OCI-LY3 (cell line): Measurements from ENCODE around the gene FAM25A.
A peak's percentile ranks its signal among the peaks of the same experiment; 100 is the strongest.
"Not testable (repeated sequence)": the region's sequence is repeated elsewhere in the genome, so short reads cannot be mapped to it uniquely, and the experiment has no call there.

Source experiments
- H2AFZ ChIP-seq: fragments of 200-600, 300-600 bp; shearing (Covaris generic); 2 replicates; pipeline ENCODE4 v1.6.0; 2014; ENCODE audit warnings: antibody characterized with exemption, low read depth, low read length
- H3K27ac ChIP-seq: fragments of 200-600, 300-600 bp; sonication (generic); 2 replicates; pipeline ENCODE4 v1.5.1; 2014; ENCODE audit warnings: mild to moderate bottlenecking, low read length, moderate library complexity, mixed read lengths
- H3K27me3 ChIP-seq: fragments of 200-600, 300-600 bp; sonication (generic); 2 replicates; pipeline ENCODE4 v1.6.1; 2014; ENCODE audit warnings: low read depth, low read length, mixed read lengths
- H3K36me3 ChIP-seq: fragments of 200-600, 300-600 bp; sonication (generic); replicated peaks from 2 replicates; pipeline ENCODE3; 2014; ENCODE audit warnings: low read depth, low read length, mixed read lengths
- H3K4me1 ChIP-seq: fragments of 300-600, 200-600 bp; sonication (generic); 2 replicates; pipeline ENCODE4 v1.6.1; 2014; ENCODE audit warnings: low read length, mixed read lengths
- H3K4me2 ChIP-seq: fragments of 200-600, 300-600 bp; sonication (generic); 2 replicates; pipeline ENCODE4 v1.6.1; 2014; ENCODE audit warnings: low read length, mixed read lengths
- H3K4me3 ChIP-seq: fragments of 300-600, 200-600 bp; sonication (generic); 2 replicates; pipeline ENCODE4 v1.5.1; 2014; ENCODE audit warnings: antibody characterized with exemption, mild to moderate bottlenecking, low read length, moderate library complexity
- H3K79me2 ChIP-seq: fragments of 300-600, 200-600 bp; shearing (Covaris generic); 2 replicates; pipeline ENCODE4 v1.6.1; 2014; ENCODE audit warnings: mild to moderate bottlenecking, low read length, mixed read lengths
- H3K9ac ChIP-seq: fragments of 300-600, 200-600 bp; shearing (Covaris generic); 2 replicates; pipeline ENCODE4 v1.6.0; 2014; ENCODE audit warnings: mild to moderate bottlenecking, low read length, moderate library complexity
- H3K9me3 ChIP-seq: fragments of 200-600, 300-600 bp; shearing (Covaris generic); 2 replicates; pipeline ENCODE4 v1.6.1; 2014; ENCODE audit warnings: low read length, mixed read lengths; ENCODE audit not compliant: insufficient read depth
- H4K20me1 ChIP-seq: fragments of 200-600, 300-600 bp; sonication (generic); 2 replicates; pipeline ENCODE4 v1.6.1; 2016; ENCODE audit warnings: low read length, mixed read lengths; ENCODE audit not compliant: insufficient read depth
- EZH2phosphoT487 ChIP-seq: fragments of 200-600 bp; shearing (Covaris generic); IDR thresholded peaks from 2 replicates; pipeline ENCODE4 v1.6.1; 2018; ENCODE audit warnings: antibody characterized with exemption, mixed run types, low read depth
- TF ChIP-seq, protein P1 (sequence below): fragments of 200-600, 300-600 bp; sonication (generic); IDR thresholded peaks from 2 replicates; pipeline ENCODE4 v1.5.1; 2014; ENCODE audit warnings: antibody characterized with exemption, low read length, low read depth

FAM25A gene

DNA sequence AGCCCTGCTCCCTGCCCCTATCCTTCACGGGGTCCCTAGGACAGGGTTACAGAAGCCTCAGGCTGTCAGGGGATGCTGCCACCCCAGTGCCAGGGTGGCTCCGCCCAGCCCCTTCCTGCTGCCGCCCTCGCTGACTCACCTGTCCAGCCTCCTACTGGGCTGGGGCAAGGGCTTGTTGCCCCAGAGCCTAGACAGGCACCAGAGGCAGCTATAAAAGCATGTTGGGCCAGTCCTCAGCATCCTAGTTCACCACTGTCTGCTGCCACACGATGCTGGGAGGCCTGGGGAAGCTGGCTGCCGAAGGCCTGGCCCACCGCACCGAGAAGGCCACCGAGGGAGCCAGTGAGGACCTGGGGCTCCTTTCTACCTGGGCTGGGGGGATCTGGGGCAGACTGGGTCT, at the start of gene FAM25A:
TSS of gene FAM25A (plus strand) at position 239 of the 400 bp plus-strand sequence. CDS start at position 270, 31 bp downstream.
- H3K9ac ChIP-seq, H3K27ac ChIP-seq, H3K36me3 ChIP-seq, H3K79me2 ChIP-seq, H2AFZ ChIP-seq, H3K27me3 ChIP-seq, H4K20me1 ChIP-seq, H3K4me2 ChIP-seq, H3K9me3 ChIP-seq, H3K4me3 ChIP-seq, H3K4me1 ChIP-seq: not testable (repeated sequence)

DNA sequence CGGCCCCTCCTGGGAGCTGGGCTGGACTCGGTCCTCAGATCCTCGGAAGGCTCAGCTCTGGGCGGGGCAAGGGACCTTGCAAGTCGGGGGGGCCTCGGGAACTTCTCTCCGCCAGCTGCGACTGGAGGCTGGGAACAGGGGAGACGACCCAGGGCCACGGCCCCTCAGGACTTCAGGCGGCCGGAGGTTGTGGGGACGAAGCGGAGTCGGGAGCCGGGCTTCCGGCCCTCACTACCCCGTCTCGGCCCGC, 49.2 kb upstream of the FAM25A start:
- no peaks in the 10 kb centered on the region for H3K9me3 ChIP-seq
- no peaks in the 10 kb centered on the region for H3K27me3 ChIP-seq
- peak overlapping the region; percentile 85 for H3K4me2 ChIP-seq
- peak overlapping the region; percentile 100 for H3K27ac ChIP-seq
- H3K79me2 ChIP-seq = peaks cover 47% of the 10 kb centered on the region
- H3K9ac ChIP-seq = peak overlapping the region; percentile 100
- TF ChIP-seq, protein P1, sequence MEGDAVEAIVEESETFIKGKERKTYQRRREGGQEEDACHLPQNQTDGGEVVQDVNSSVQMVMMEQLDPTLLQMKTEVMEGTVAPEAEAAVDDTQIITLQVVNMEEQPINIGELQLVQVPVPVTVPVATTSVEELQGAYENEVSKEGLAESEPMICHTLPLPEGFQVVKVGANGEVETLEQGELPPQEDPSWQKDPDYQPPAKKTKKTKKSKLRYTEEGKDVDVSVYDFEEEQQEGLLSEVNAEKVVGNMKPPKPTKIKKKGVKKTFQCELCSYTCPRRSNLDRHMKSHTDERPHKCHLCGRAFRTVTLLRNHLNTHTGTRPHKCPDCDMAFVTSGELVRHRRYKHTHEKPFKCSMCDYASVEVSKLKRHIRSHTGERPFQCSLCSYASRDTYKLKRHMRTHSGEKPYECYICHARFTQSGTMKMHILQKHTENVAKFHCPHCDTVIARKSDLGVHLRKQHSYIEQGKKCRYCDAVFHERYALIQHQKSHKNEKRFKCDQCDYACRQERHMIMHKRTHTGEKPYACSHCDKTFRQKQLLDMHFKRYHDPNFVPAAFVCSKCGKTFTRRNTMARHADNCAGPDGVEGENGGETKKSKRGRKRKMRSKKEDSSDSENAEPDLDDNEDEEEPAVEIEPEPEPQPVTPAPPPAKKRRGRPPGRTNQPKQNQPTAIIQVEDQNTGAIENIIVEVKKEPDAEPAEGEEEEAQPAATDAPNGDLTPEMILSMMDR = no peak
- no peak for TF ChIP-seq EZH2phosphoT487
- H3K36me3 ChIP-seq = peaks cover 16% of the 10 kb centered on the region
- H2AFZ ChIP-seq = no peak overlapping the region
- H4K20me1 ChIP-seq = no peaks in the 10 kb centered on the region
- H3K4me3 ChIP-seq = peak overlapping the region; percentile 98
- peaks cover 48% of the 10 kb centered on the region for H3K4me1 ChIP-seq

DNA sequence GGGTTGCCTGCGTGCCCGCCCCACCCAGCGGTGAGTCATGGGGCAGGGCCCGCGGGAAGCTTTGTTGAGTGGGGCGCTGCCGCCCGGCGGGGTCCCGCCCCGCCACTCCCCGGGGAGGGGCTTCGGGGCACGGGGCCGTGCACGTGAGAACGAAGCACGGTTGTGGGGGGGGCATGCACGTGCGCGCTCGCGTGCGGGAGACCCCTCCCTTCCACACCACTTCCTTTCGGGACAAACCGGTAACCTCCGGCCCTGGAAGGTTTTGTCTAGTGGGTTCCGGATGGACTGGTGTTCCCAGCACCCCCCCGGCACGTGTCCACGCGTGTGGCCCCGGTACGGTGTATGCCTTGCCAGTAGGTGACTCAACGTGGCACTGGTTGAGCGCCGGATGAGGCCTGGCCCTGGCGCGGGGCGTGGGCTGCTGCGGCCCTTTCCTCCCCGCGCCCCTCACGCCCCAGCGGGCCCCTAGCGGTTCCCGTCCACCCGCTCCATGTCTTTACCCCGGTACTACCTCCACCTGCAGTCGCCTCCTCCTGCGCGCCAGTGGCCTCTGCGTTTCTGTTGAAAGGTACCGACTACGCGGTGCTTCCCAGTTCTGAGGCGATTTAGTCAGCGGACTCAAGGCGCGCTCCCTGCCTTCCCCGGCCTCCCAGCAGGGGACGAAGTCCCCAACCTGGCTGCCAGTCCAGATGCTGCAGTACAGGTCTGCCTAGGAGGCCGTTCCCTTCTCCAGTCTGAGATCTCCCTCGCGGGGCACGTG, 48.7 kb upstream of the FAM25A start:
- Histone ChIP-seq H3K4me3 (peak overlapping the region; percentile 98), H3K4me1 (peaks cover 43% of the 10 kb centered on the region)

DNA sequence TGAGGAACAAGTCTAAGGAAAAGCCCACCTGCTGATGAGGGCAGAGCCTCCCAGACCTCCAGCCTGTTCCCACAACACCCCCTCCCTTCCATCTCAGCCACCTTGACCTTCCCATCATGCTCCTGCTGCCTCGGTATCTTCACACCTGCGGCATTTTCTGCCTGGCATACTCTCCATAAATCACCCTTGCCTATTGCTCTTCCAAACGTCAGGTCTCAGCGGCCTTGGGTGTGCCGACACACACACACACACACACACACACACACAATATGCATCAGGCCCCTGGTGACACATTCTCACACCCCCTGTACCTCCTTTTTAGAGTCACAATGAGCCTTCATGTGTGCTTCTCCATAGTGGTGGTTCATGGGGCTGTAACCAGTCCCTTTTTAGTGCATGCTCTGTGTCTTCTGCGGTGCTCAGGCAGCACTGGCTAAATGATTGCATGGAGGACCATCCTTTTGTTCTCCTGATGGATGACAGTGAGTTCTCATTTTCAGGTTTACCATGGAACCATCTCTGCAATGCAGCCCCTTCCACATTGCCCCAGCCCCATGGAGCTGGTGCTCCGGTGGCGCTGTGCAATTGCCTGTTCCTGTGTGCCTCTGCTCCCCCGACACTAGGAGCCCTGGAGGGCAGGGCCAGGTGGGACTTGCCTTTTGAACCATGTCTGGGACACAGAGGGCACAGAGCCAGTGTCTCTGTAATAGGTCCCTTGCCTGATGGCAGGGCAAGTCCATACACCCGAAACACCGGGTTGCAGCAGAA, 47.3 kb upstream of the FAM25A start:
- no peaks in the 10 kb centered on the region for H3K27me3 ChIP-seq
- H3K9me3 ChIP-seq = no peaks in the 10 kb centered on the region
- TF ChIP-seq, protein P1 = no peak
- no peak for TF ChIP-seq EZH2phosphoT487
- H4K20me1 ChIP-seq = no peaks in the 10 kb centered on the region
- H3K4me2 ChIP-seq = no peak overlapping the region
- H3K36me3 ChIP-seq = peaks cover 14% of the 10 kb centered on the region
- H3K9ac ChIP-seq = no peak overlapping the region
- peaks cover 34% of the 10 kb centered on the region for H3K79me2 ChIP-seq
- peaks cover 29% of the 10 kb centered on the region for H3K4me1 ChIP-seq
- H3K27ac ChIP-seq = no peak overlapping the region
- H2AFZ ChIP-seq = no peak overlapping the region
- no peak overlapping the region for H3K4me3 ChIP-seq

More for the DNA sequence above, 48.7 kb upstream of the FAM25A start:
- peaks cover 16% of the 10 kb centered on the region for H3K36me3 ChIP-seq
- H3K9me3 ChIP-seq = no peaks in the 10 kb centered on the region
- H3K79me2 ChIP-seq = peaks cover 47% of the 10 kb centered on the region
- no peaks in the 10 kb centered on the region for H3K27me3 ChIP-seq
- H3K27ac ChIP-seq = peak overlapping the region; percentile 100
- H4K20me1 ChIP-seq = no peaks in the 10 kb centered on the region
- H3K9ac ChIP-seq = peak overlapping the region; percentile 100
- TF ChIP-seq, protein P1 = 0 out of 2 replicates have a peak, but pooled peaks have one; percentile 4
- no peak for TF ChIP-seq EZH2phosphoT487
- peak overlapping the region; percentile 17; the same call in 1 of the 2 replicates for H2AFZ ChIP-seq
- peak overlapping the region; percentile 85 for H3K4me2 ChIP-seq
